Right atrium auricular region (tissue), 2 donors: ENCODE measurements around the gene RUNX3. TPM values are rescaled to one million over a fixed set of nuclear protein-coding genes. Genes with fewer than 3 reads are reported as not detected.

ENCODE experiments used
- DNase-seq: peaks from one replicate; pipeline ENCODE4 v3.0.0-alpha.2; 2019; ENCODE audit warnings: low spot score
- H3K27ac ChIP-seq, 2 donors: fragments of 200-600 bp; sonication (generic); 1 replicate in 1 of 2; 2 replicates in 1 of 2; pipeline ENCODE4 v1.5.1; 2016 to 2019
- H3K27me3 ChIP-seq, 2 donors: fragments of 200-600 bp; sonication (generic); one replicate each; pipeline versions ENCODE4 v1.5.1 to v1.6.0; 2017 to 2019
- H3K36me3 ChIP-seq: fragments of 200-600 bp; sonication (generic); one replicate; pipeline ENCODE4 v1.5.1; 2016
- H3K4me1 ChIP-seq, 2 donors: fragments of 200-600 bp; sonication (generic); one replicate each; pipeline versions ENCODE4 v1.5.1 to v1.6.0; 2017 to 2019
- H3K4me3 ChIP-seq, 2 donors: fragments of 200-600 bp; sonication (generic); 1 replicate in 1 of 2; 2 replicates in 1 of 2; pipeline ENCODE4 v1.5.1; 2017 to 2019; ENCODE audit warnings: mild to moderate bottlenecking in 1 of 2, moderate library complexity in 1 of 2
- H3K9me3 ChIP-seq, 2 donors: fragments of 200-600 bp; sonication (generic); one replicate each; pipeline ENCODE4 v1.5.1; 2019
- microRNA-seq, 2 donors: library from miRNA; unstranded; fragments of <30 nt; microRNA quantifications; one replicate each; pipeline ENCODE4, GENCODE V29; 2016 to 2017; ENCODE audit warnings: borderline number of aligned reads in 2 of 2, borderline replicate concordance in 1 of 2
- total RNA-seq, 2 donors: library from RNA; depleted of rRNA; stranded (reverse); fragments of >200 nt; gene quantifications; one replicate each; pipeline ENCODE4 v1.1.0, GENCODE V29; 2016
- TF ChIP-seq, protein P1 (sequence below), 2 donors: fragments of 200-600 bp; sonication (generic); IDR thresholded peaks; one replicate each; pipeline ENCODE4 v1.5.1; 2019; ENCODE audit warnings: antibody characterized with exemption in 2 of 2

Gene RUNX3
- total RNA-seq, 2 donors from 2014 or later: 0.48 to 2.3 TPM

DNA sequence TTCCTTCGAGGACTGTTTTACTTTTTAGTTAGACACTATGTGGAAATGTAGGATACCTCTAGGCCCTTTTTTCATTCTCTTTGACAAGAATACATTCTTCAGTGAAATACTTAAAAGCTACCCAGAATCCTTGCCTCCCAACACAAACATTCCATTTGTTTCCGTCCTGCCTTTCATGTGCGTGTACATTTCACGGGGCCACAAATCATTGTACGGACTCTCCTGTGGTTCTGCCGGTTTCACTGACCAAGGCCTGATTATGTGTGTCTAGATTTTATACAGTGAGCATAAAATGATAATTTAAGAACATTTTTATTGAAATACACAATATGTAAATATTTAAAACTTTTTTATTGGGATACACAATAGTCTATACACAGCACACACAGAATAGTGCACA, 76.4 kb downstream of the RUNX3 start:
- Histone ChIP-seq H3K9me3 (no peaks in the 10 kb centered on the region), H3K4me1 (peaks cover 0 to 9% of the 10 kb centered on the region in 2 donors), H3K27ac (no peak overlapping the region), H3K36me3 (no peaks in the 10 kb centered on the region), H3K4me3 (no peak overlapping the region), H3K27me3 (no peaks in the 10 kb centered on the region)
- no peak for DNase-seq
- TF ChIP-seq, protein P1, sequence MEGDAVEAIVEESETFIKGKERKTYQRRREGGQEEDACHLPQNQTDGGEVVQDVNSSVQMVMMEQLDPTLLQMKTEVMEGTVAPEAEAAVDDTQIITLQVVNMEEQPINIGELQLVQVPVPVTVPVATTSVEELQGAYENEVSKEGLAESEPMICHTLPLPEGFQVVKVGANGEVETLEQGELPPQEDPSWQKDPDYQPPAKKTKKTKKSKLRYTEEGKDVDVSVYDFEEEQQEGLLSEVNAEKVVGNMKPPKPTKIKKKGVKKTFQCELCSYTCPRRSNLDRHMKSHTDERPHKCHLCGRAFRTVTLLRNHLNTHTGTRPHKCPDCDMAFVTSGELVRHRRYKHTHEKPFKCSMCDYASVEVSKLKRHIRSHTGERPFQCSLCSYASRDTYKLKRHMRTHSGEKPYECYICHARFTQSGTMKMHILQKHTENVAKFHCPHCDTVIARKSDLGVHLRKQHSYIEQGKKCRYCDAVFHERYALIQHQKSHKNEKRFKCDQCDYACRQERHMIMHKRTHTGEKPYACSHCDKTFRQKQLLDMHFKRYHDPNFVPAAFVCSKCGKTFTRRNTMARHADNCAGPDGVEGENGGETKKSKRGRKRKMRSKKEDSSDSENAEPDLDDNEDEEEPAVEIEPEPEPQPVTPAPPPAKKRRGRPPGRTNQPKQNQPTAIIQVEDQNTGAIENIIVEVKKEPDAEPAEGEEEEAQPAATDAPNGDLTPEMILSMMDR (IDR thresholded peaks at IDR 0.05): no peak

DNA sequence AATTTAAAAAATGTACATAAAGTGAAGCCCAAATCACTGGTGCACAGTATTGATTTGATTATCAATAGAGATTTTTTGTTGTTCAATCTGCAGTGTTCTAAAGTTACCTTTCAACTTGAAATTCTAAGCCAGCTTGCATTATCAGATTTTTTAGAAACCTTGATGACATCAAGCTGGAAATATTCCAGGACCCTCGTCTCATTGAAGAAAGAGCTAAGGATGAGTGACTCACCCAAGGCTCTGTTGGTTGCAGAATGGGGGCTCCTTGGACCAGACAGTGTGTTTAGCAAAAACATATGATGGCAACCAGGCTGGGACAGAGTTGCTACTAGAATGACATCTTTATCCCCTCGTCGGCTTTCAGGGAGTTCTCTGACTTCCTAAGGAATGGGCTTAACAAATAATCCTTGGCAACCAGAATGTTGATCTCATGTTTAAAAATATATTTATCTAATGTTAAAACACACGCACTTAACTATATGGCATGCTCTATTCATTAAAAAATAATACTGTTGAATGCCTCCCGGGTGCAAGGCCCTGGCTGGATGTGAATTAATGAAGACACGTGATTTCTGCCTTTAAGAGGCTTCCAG, 79.7 kb downstream of the RUNX3 start:
- peaks cover 0 to 21% of the 10 kb centered on the region in 2 donors for H3K4me1 ChIP-seq
- H3K36me3 ChIP-seq: no peaks in the 10 kb centered on the region
- H3K4me3 ChIP-seq: no peak overlapping the region
- H3K27ac ChIP-seq: no peak overlapping the region
- TF ChIP-seq, protein P1 (IDR thresholded peaks at IDR 0.05): no peak
- no peaks in the 10 kb centered on the region for H3K27me3 ChIP-seq
- no peaks in the 10 kb centered on the region for H3K9me3 ChIP-seq
- peak; percentile 52 for DNase-seq

- Histone ChIP-seq H3K9me3 (no peaks in the 10 kb centered on the region), H3K36me3 (no peaks in the 10 kb centered on the region), H3K27me3 (no peaks in the 10 kb centered on the region), H3K27ac (no peak overlapping the region), H3K4me1 (peaks cover 0 to 21% of the 10 kb centered on the region in 2 donors), H3K4me3 (no peak overlapping the region)
- peak; percentile 55 for DNase-seq
- TF ChIP-seq, protein P1 (IDR thresholded peaks at IDR 0.05): peak in 1 of 2 donors; percentile 33
These were observed 80.3 kb downstream of the RUNX3 start for GRCh38 chr1:24849672-24850295.

Small RNA genes within 50 kb of the gene (microRNA-seq; reads per million reads assigned to microRNA genes)
- 0 reads per million in 2 donors for gene MIR6731

Other genes starting within 250 kb of the RUNX3 start
- gene CLIC4, start 184.8 kb downstream of the RUNX3 start, total RNA-seq: 100 to 1,000 TPM; 236 to 265 TPM